Fibroblast of lung (primary cell): Measurements from ENCODE around the gene TMC1. TPM values are rescaled to one million over a fixed set of nuclear protein-coding genes. Genes with fewer than 3 reads are reported as not detected.

ENCODE experiments used
- DNase-seq, 2 donors: peaks; one replicate each; pipeline versions ENCODE4 v3.0.0 to v3.0.0-alpha.2; 2010; ENCODE audit warnings: low read depth in 2 of 2
- H2AFZ ChIP-seq: 2 replicates; pipeline ENCODE4 v1.5.1; 2012; ENCODE audit warnings: low read length, control low read depth, inconsistent platforms
- H3K27ac ChIP-seq: 2 replicates; pipeline ENCODE4 v1.5.1; 2011; ENCODE audit warnings: low read length, control low read depth; ENCODE audit not compliant: insufficient read depth
- H3K27me3 ChIP-seq: 2 replicates; pipeline ENCODE4 v1.5.1; 2011; ENCODE audit warnings: mild to moderate bottlenecking, low read length; ENCODE audit not compliant: control insufficient read depth, insufficient read depth
- H3K36me3 ChIP-seq: 2 replicates; pipeline ENCODE4 v1.5.1; 2011; ENCODE audit warnings: low read length; ENCODE audit not compliant: control insufficient read depth, insufficient read depth
- H3K4me1 ChIP-seq: 2 replicates; pipeline ENCODE4 v1.5.1; 2011; ENCODE audit warnings: low read length; ENCODE audit not compliant: control insufficient read depth, insufficient read depth; ENCODE audit errors: extremely low read depth
- H3K4me2 ChIP-seq: 2 replicates; pipeline ENCODE4 v1.5.1; 2011; ENCODE audit warnings: low read length, control low read depth; ENCODE audit not compliant: insufficient read depth; ENCODE audit errors: extremely low read depth
- H3K4me3 ChIP-seq, 4 experiments: fragments of 200-600 bp in 1 of 4; sonication (generic) in 1 of 4; replicated peaks in 1 of 4; 2 replicates each; pipeline ENCODE4 v1.5.1; 2011 to 2016; ENCODE audit warnings: low read length in 4 of 4, low read depth in 3 of 4, mild to moderate bottlenecking in 3 of 4, control low read depth in 2 of 4, inconsistent platforms in 1 of 4, mixed read lengths in 1 of 4; ENCODE audit not compliant: insufficient read depth in 1 of 4; ENCODE audit errors: control extremely low read depth in 1 of 4
- H3K79me2 ChIP-seq: 2 replicates; pipeline ENCODE4 v1.5.1; 2012; ENCODE audit warnings: mild to moderate bottlenecking, low read length, inconsistent platforms; ENCODE audit not compliant: control insufficient read depth, insufficient read depth
- H3K9ac ChIP-seq: 2 replicates; pipeline ENCODE4 v1.5.1; 2011; ENCODE audit warnings: mild to moderate bottlenecking, low read length, control low read depth; ENCODE audit not compliant: insufficient read depth
- H3K9me3 ChIP-seq: 2 replicates; pipeline ENCODE4 v1.5.1; 2012; ENCODE audit warnings: low read depth, low read length; ENCODE audit not compliant: control insufficient read depth, insufficient read depth
- H4K20me1 ChIP-seq: 2 replicates; pipeline ENCODE4 v1.5.1; 2011; ENCODE audit warnings: low read length; ENCODE audit not compliant: control insufficient read depth, insufficient read depth; ENCODE audit errors: extremely low read depth
- EZH2 ChIP-seq: IDR thresholded peaks from 2 replicates; pipeline ENCODE4 v1.5.1; 2012; ENCODE audit warnings: low read length, control low read depth, mild to moderate bottlenecking; ENCODE audit errors: missing control alignments
- polyA plus RNA-seq, 2 donors: library from polyadenylated mRNA; depleted of rRNA in 1 of 2; stranded (reverse) in 1 of 2; unstranded in 1 of 2; fragments of >200 nt; gene quantifications; 2 replicates each; pipeline ENCODE4 v1.2.1, GENCODE V29; 2011 to 2012; ENCODE audit warnings: missing spikeins in 1 of 2
- total RNA-seq: library from RNA; depleted of rRNA; stranded (reverse); fragments of >200 nt; gene quantifications from 2 replicates; pipeline ENCODE4 v1.2.1, GENCODE V29; 2014
- TF ChIP-seq, protein P1 (sequence below), 2 donors: IDR thresholded peaks in 1 of 2; conservative IDR thresholded peaks in 1 of 2; 1 replicate in 1 of 2; 2 replicates in 1 of 2; pipeline ENCODE4 v1.5.1; 2011 to 2012; ENCODE audit warnings: low read length in 2 of 2, control low read depth in 1 of 2, inconsistent platforms in 1 of 2, low read depth in 1 of 2, mild to moderate bottlenecking in 1 of 2

TMC1 gene
- total and polyA plus RNA-seq, 2 donors (not counting 1 experiment from before 2014, with no cell fraction given) = 0.27 to 0.33 TPM

DNA sequence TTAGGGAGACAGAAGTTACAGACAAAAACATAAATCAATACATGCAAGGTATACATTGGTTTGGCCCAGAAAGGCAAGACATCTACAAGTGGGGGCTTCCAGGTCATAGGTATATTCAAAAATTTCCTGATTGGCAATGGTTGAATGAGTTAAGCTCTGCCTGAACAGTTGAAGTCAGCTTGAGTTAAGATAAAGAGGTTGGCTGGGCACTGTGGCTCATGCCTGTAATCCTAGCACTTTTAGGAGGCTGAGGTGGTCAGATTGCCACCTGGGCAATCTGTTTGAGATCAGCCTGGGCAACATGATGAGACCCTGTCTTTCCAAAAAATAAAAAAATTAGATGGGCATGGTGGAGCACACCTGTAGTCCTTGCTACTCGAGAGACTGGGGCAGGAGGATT is 16.3 kb downstream of the TMC1 start:
- no peak overlapping the region for H3K4me3 ChIP-seq
- no peak overlapping the region for H3K4me2 ChIP-seq
- TF ChIP-seq, protein P1, sequence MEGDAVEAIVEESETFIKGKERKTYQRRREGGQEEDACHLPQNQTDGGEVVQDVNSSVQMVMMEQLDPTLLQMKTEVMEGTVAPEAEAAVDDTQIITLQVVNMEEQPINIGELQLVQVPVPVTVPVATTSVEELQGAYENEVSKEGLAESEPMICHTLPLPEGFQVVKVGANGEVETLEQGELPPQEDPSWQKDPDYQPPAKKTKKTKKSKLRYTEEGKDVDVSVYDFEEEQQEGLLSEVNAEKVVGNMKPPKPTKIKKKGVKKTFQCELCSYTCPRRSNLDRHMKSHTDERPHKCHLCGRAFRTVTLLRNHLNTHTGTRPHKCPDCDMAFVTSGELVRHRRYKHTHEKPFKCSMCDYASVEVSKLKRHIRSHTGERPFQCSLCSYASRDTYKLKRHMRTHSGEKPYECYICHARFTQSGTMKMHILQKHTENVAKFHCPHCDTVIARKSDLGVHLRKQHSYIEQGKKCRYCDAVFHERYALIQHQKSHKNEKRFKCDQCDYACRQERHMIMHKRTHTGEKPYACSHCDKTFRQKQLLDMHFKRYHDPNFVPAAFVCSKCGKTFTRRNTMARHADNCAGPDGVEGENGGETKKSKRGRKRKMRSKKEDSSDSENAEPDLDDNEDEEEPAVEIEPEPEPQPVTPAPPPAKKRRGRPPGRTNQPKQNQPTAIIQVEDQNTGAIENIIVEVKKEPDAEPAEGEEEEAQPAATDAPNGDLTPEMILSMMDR (conservative IDR thresholded peaks at IDR 0.05 in 1 of 2, IDR thresholded peaks at IDR 0.05 in 1 of 2; ENCODE audit: low read depth in 1 of 2, low read length in 2 of 2) = no peak
- no peak for TF ChIP-seq EZH2
- H3K27me3 ChIP-seq = no peaks in the 10 kb centered on the region
- H3K9ac ChIP-seq = no peak overlapping the region
- DNase-seq = no peak
- H3K9me3 ChIP-seq = no peaks in the 10 kb centered on the region
- H4K20me1 ChIP-seq = no peaks in the 10 kb centered on the region
- H3K4me1 ChIP-seq = peaks cover 2% of the 10 kb centered on the region
- H3K79me2 ChIP-seq = no peaks in the 10 kb centered on the region
- H2AFZ ChIP-seq = no peak overlapping the region
- no peak overlapping the region for H3K27ac ChIP-seq
- H3K36me3 ChIP-seq = no peaks in the 10 kb centered on the region

DNA sequence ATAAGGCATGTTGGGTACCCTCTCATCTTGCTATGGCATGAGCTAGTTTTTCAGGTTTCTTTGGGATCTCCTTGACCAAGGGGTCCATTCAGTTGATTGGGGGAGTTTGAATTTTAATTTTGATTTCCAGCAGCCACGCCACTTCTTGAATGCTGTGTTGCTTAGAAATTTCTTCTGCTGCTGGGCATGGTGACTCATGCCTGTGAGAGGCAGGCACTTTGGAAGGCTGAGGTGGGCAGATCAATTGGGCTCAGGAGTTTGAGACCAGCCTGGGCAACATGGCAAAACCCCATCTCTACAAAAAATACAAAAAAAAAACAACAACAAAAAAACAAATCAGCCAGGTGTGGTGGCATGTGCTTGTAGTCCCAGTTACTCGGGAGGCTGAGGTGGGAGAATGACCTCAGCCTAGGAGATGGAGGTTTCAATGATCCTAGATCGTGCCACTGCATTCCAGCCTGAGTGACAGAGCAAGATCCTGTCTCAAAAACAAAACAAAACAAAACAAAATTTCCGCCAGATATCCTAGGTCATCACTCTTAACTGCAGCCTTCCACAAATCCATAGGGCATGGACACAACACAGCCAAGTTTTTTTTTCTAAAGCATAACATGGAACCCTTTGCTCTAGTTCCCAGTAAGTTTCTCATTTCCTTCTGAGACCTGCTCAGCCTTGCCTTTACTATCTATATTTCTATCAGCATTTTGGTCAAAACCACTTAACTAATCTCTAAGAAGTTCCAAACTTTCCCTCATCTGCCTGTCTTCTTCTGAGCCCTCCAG is 17.7 kb downstream of the TMC1 start:
- Histone ChIP-seq H2AFZ (no peak overlapping the region), H3K9ac (no peak overlapping the region), H4K20me1 (no peaks in the 10 kb centered on the region), H3K27me3 (no peaks in the 10 kb centered on the region), H3K79me2 (no peaks in the 10 kb centered on the region), H3K27ac (no peak overlapping the region), H3K36me3 (no peaks in the 10 kb centered on the region), H3K4me1 (peaks cover 5% of the 10 kb centered on the region), H3K9me3 (no peaks in the 10 kb centered on the region), H3K4me3 (no peak overlapping the region), H3K4me2 (no peak overlapping the region)
- TF ChIP-seq, protein P1 (conservative IDR thresholded peaks at IDR 0.05 in 1 of 2, IDR thresholded peaks at IDR 0.05 in 1 of 2; ENCODE audit: low read depth in 1 of 2, low read length in 2 of 2) = no peak
- no peak for TF ChIP-seq EZH2
- DNase-seq = no peak

DNA sequence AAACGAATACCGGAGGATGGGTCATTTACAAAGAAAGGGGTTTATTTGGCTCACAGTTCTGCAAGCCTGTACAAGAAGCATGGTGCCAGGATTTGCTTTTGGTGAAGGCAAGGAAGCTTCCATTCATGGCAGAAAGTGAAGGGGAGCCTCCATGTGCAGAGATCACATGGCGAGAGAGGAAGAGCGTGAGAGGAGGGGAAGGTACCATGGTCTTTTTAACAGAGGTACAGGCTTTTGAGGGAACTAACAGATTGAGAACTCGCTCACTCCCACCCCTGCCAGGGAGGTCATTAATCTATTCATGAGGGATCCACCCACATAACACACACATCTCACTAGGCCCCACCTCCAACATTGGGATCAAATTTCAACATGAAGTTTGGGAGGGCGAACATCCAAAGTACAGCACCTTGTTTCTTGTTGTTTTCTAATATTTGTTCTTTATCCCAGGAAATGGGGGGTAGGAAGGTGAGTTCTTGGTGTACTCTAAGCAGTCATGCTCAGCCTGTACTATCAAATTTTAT is 18.5 kb downstream of the TMC1 start:
- DNase-seq = peak in 1 of 2 donors; percentile 40
- H3K4me2 ChIP-seq = no peak overlapping the region
- H3K27ac ChIP-seq = no peak overlapping the region

More for the DNA sequence above, 18.5 kb downstream of the TMC1 start:
- Histone ChIP-seq H4K20me1 (no peaks in the 10 kb centered on the region), H3K9ac (no peak overlapping the region), H3K4me1 (peaks cover 5% of the 10 kb centered on the region), H3K36me3 (no peaks in the 10 kb centered on the region), H3K9me3 (no peaks in the 10 kb centered on the region), H3K4me3 (no peak overlapping the region), H3K79me2 (no peaks in the 10 kb centered on the region), H2AFZ (no peak overlapping the region), H3K27me3 (no peaks in the 10 kb centered on the region)
- TF ChIP-seq EZH2 = no peak
- TF ChIP-seq, protein P1 (conservative IDR thresholded peaks at IDR 0.05 in 1 of 2, IDR thresholded peaks at IDR 0.05 in 1 of 2; ENCODE audit: low read depth in 1 of 2, low read length in 2 of 2) = no peak
